Nucleus accumbens (tissue), 56 donors: Measurements from ENCODE around the gene RBM38.
A peak's percentile ranks its signal among the peaks of the same experiment; 100 is the strongest.
"Not testable (repeated sequence)": the region's sequence is repeated elsewhere in the genome, so short reads cannot be mapped to it uniquely, and the experiment has no call there.

ENCODE experiments used
- DNase-seq, 56 donors: peaks; one replicate each; lab custom pipeline; 2025; lab: John Stamatoyannopoulos, UW

RBM38 gene

DNA sequence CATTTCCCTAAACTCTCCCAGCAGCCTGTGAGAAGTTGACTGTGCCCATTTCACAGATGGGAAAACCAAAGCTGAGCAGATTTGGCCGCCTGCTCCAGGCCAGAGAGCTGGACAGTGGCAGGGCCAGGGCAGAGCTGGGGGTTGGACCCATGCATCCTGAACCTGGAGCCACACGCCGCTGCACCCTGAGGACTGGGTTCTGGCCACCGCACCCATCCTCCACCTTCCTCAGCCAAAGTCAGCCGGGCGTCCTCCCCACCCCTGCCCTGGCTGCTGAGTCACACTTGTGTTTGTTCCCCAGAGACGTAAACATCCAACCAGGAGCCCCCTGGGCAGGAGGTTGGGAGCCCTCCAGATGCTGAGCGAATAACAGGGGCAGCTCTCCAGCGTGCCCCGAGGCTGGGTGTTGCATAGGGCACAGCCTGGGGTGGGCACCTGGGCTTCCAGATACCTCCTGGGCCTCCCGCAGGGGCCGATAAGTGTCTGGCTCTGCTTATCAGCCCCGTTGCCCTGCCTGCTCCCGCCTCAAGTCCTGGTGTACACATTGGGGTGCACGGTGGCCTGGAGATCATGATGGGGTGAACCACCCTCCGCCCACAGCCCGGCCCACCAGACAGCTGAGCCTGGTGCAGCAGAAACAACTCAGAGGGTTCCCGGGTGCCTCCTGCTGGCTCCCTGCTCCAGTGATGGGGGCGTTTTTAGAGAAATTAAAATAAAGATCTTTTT, 23.8 kb downstream of the RBM38 start:
- no peak for DNase-seq

DNA sequence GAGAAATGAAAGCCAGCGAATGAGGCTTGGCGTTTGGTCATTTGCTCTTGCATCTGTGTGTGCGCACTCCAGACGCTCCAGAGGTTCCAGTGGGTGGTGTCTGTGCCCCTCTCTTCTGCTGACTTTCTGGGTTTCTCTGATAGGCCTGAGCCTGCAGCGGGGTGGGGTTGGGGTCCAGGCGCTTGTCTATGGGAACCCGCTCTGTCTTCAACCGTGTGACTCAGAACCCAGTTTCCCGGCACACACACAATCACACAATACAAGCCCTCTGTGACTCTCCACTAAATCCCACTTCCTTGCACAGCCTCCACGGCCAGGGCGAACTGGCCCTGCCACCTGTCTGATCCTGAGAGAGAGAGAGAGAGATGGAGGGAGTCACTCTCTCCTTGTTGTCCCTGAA, 24.6 kb downstream of the RBM38 start:
- no peak for DNase-seq

DNA sequence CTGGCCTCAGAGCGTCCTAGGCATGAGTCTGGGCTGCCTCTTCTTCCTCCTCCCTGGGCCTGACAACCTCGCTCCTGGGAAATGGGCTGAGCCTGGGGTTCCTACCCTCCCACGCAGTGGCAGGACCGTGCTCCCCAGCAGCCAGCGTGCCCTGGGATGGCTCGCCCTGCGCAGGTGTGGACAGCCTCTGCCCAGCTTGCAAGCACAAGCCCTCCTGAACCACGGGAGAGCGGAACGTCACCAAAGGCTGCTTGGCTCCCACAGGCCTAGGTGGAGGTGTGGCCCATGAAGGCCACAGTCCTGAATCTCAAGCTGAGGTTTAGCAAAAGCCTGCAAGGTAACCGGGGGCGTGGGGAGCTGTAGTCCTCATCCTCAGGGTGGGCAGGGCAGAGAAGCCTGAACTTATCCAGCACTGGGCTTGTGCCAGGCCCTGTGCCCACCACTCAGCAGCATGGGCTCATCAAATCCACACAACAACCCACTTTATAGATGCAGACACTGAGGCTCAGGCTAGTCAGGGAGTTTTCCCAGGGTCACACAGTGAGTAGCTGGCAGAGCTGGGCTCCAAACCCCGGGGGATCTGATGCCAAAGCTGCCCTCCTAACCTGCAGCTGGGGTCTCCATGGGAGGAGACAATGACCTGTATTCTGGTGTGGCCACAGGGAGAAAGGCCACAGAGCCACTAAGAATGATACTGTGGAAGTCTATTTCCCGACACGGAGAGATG, 25.3 kb downstream of the RBM38 start:
- DNase-seq: no peak

DNA sequence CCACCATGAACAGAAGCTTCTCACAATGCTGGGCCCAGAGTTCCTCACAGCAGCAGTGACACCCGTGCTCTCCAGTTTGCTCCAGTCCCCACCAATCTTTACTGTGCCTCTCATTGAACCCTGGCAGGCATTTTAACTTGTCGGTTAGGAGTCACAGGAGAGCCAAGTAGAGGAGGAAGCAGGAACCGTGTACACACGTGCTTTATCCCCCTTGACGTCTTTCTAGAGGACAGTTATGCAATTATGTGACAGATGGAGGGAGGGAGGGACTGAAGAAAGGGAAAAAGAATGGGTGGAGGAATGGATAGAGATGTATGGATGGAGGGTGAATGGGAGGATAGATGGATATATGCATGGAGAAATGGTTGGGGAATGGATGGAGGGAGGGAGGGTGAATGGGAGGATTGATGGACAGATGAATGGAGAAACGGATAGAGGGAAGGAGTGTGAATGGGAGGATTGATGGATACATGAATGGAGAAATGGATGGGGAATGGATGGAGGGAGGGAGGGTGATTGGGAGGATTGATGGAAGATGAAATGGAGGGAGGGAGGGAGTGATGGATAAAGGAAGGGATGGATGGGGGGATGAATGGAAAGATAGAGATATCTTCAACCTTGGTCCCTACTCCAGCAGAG, 26.0 kb downstream of the RBM38 start:
- no peak for DNase-seq

DNA sequence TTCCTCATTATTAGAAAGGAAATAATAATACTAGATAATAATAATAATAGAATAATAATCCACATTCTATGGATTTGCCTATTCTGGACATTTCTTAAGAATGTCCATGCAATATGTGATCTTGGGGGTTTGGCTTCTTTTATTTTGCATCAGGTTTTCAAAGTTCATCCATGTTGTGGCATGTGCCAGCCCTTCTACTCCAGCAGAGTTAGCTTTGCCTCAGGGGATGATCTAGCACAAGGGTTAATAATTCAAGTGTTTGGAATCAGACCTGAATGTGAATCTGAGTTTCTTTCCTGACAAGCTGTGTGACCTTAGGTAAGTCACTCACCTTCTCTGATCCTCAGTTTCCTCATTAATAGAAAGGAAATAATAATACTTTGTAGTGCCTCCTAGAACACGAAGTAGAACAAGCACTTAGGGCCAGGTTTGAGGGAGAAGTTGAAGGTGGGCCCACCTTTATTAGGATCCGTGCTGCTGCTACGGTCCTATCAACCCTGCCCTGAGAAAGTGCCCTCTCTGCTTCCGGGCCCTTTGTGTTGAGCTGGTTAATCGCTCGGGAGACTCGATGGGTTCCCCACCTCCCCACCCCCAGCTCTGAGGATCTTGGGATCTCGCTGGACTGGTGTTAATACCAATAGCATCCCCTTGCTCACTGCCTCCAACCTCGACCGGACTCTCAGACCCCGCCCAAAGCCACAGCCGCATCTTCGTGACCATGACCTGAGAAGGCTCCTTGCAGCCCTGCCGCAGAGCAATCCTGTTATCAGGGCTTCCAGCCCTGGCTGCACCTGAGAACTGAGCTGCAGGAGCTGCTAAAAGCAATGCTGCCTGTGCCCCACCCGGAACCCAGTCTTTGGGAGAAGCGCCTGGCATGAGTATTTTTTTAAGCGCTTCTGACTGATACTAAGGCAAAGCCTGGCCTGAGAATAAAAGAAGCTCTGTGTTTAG, 26.9 kb downstream of the RBM38 start:
- no peak for DNase-seq

DNA sequence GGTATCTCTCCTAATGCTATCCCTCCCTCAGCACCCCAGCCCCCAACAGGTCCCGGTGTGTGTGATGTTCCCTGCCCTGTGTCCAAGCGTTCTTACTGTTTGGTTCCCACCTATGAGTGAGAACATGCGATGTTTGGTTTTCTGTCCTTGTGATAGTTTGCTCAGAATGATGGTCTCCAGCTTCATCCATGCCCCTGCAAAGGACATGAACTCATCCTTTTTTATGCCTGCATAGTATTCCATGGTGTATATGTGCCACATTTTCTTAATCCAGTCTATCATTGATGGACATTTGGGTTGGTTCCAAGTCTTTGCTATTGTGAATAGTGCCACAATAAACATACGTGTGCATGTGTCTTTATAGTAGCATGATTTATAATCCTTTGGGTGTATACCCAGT, 28.3 kb downstream of the RBM38 start:
- DNase-seq: not testable (repeated sequence)

DNA sequence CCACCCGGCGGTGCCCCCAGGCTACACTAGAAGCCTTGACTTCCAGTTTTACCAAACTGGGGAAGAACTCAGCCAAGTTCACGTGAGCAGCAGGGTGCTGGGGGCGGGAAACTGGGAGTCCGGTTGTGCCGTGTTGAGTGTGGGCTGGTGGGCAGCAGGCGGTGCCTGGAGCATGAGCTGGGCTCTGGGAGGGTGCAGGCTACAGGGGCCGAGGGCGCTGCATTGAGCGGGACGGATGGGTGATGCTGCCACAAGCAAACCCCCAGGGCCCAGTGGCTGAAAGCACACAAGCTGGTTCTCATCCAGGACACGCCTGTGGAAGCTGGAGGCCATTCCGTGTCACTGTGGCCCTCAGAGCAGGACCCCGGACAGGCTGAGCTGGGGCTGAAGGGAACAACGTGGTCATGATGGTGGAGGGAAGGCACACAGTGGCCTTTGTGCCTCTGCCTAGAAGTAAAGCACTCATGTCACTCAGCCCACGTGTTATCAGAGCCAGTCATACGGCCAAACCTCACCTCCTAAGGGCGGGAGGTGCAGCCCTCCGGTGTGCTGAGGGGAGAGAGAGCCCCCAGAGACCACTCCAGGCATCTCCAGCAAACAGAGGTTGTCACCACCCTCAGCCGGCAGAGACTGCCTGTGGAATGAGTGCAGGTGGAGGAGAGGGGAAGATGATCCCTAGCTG, 29.5 kb downstream of the RBM38 start:
- DNase-seq: no peak

DNA sequence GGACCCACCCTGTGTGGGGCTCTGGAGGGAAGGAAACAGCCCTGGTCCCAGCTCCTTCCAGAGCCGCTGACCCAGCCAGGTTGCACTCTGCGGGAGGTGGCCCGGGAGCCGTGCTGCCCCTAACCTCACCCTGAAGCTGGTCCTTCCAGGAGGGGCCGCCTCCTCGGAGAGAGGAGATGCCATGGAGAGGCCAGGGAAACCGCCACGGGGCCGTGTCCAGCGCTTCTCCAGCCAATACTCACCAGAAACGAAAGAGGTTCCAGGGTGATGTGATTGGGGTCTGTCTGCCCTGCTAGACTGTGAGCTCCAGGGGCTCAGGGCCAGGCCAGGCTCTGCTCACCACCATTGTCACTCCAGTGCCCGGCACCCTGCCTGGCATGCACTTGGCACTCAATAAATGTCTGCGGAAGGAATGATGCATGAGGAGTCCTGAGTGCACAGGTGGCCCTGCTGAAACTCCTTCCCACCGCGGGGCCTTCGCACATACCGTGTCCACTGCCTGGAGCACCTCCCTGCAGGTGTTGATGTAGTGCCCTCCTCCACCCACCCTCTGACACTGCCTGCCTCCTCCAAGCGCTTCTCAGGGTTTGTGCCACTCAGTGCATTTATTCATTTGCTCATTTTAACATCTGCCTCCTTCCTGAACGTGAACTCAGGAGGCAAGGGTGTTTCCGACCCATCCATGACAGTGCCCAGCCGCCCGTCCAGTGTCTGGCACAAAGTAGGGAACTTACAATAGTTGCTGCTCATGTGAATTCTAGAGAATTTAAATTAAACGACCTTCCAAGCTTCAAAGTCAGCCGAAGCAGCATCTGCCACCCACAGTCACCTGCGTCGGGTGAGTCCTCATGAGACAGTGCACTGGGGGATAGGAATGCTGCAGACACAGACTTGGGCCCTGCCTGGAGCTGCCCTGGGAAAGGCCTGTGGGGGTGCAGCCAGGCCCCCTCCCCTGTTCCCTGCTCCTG, 30.3 kb downstream of the RBM38 start:
- DNase-seq: no peak

DNA sequence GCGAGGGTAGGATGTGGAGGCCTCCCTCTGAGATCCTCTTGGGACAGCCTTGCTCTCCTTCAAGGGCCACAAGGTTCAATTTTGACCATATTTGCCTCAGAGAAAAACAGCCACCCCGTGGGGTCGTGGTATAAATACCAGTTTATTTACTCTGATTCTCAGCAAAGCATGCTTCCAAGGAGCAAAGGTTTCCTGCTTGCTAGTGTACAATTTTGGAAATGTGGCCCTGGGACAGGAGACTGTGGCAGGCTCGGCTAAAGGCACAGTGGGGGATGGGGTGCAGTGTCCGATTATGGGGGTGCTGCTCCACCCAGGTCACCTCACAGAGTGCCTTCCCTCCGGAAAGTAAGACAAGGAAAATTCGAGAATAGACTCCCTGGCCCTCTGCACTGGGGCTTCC, 31.1 kb downstream of the RBM38 start:
- DNase-seq: no peak

DNA sequence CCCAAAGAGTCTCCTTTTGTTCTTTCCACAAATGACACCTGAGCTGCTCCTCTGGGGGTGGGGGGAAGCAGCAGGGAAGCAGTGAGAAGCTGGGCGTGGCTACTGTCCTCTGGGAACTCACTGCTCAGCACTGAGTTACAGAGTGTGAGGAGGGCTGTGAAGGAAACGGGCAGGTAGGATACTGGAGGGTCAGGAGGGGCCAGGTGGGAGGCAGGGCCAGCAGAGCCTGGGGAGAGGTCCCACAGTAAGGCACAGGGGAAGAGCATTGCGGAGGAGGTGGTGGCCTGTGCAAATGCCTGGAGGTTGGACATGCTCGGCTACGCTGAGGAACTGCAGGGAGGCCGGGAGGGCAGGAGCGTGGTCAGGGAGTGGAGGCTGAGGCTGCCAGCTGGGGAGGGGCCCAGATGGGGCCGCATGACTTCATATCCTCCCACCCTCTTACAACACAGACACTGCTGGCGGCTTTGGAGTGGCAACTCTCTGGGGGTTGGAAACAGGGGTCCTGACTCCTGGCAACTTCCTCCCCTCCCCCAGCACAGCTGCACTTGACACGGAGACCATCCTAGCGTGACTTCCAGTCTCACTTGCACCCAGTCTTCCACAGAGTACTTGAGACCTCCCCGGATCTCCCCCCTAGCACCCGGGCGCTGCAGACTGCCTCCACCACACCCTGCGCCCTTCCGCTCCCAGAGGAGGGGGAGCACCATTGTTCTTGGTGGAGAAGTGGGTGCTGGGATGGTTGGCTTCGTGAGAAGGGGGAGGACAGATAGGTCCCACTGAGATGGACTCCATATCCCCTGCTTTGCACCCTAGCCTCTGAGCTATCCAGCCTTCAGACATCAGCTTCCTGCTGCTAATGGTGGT, 34.2 kb downstream of the RBM38 start:
- no peak for DNase-seq

DNA sequence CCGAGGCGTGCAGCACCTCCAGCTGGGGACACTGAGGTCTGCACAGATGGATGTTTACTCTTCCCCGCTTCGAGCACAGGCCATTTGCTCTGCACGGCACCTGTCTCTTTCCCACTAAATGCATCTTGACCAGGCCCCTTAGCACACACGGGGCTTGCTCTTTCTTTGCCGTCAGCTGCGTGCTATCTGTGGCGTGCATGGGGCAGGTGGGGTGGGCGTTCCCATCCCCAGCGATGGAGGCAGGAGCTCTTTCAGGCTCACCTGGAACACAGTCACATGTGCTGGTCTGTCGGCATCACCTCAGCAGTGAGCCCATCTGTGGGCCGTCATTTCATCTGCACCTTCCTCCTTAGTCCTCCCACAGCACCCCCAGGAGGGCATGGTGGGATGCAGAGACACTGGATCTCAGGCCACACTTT, 35.1 kb downstream of the RBM38 start:
- no peak for DNase-seq

DNA sequence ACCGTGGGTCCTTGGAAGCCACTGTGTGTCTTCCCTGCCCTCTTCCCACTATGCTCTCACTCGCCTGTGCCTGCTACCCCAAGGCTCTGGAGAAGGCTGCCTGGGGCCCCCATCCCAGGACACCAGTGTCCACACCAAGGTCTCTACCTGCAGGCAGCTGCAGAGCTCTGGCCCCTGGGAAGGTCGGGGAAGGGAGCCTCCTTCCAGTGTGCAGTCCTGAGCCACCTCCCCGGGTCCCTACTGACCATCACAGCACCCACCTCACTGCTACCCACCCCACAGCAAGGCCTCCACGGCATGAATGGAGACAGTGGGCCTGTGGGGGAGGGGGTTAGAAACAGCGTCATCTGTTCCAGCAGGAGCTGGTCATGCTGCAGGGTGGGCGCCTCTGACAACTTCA, 35.6 kb downstream of the RBM38 start:
- no peak for DNase-seq

DNA sequence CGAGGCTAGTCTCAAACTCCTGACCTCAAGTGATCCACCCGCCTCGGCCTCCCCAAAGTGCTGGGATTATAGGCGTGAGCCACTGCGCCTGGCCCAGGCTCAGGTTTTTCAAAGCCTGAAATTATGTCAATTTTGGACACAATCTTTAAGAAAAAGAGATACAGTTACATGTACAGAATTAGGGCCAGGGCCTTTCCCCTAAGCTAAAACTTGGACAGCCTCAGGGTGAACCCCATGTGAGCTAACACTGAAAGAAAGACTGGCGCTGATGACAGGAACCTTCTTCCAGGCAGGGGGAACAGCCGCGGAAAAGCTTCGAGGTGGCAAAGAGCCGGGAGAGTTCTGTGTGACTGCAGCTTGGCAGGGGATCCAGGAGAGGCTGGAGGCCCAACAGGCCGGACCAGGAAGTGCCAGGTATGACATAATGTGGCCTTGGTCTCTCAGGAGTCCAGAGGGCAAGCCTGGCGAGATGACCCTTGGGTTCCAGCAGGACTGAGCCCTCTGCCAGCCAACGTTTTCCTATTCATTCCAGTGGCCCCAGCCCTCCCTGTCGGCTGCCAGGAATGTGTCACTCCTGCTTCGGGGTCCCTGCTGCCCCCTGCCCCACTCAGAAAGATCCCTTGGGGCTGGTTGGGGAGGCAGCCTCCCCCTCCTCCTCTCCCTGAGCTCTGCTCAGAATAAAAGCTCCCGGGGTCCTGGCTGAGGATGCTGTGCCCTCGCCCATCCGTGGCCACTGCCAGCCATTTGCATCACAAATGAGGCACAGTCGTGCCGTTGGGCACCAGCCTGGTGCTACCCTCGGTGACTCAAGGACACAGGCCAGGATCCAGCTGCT, 37.3 kb downstream of the RBM38 start:
- peak in 47 of 56 donors; percentile 15 to 76 (median 54) for DNase-seq

DNA sequence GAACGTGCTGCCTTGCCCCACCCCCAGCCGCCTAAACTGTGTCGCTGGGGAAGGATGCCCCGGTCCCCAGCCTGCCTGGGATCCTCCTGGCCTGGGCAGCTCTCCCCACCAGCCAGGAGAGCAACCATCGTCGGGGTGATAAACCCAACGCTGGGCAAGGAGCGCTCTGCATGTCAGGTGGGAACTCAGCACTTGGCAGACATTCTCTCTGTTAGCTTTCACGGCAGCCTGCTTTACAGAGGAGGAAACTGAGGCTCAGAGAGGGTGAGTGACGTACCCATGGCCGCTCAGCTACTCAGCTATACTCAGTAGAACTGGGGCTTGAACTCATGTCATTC, 37.9 kb downstream of the RBM38 start:
- DNase-seq: no peak

DNA sequence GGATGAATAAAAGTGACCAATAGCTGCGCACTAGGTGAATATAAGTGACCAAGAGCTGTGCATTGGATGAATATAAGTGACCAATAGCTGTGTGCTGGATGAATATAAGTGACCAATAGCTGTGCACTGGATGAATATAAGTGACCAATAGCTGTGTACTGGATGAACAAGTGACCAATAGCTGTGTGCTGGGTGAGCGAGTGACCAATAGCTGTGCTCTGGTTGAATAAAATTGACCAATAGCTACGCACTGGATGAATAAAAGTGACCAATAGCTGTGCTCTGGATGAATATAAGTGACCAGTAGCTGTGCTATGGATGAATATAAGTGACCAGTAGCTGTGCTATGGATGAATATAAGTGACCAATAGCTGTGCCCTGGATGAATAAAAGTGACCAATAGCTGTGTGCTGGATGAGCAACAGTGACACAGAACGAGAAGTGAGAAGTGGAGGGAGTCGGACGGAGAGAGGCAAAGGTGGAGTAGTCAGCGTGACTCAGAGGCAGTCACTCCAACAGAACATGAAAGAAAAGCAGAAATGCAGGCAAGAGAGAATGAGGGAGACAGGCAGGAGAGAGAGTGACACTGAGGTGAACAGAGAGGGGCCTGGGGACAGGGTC, 38.5 kb downstream of the RBM38 start:
- no peak for DNase-seq

DNA sequence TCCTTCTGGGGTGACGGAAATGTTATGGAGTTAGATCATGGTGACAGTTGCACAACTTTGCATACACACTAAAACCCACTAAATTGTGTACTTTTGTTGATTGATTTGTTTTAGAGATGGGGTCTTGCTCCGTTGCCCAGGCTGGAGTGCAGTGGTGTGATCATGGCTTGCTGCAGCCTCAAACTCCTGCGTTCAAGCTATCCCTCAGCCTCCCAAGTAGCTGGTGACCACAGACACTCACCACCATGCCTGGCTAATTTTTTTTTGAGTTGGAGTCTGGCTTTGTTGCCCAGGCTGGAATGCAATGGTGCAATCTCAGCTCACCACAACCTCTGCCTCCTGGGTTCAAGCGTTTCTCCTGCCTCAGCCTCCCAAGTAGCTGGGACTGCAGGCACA, 39.0 kb downstream of the RBM38 start:
- DNase-seq: not testable (repeated sequence)

DNA sequence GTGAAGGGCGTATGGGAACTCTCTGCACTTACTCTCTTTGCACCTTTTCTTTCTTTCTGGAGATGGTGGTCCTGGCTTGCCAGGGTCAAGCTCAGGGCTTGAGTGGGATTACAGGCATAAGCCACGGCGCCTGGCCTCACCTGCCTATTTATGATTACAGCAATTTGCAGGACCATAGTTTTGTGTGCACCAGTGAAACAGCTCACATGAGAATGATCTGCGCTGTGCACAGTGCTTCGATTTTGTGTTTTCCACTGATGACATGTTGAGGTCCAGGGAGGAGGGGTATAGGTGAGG, 40.3 kb downstream of the RBM38 start:
- DNase-seq: no peak
